Measurements from ENCODE around the gene HARBI1.

- TF ChIP-seq MXI1 (IDR thresholded peaks at IDR 0.05; ENCODE audit: low read depth, low read length) (no peak), RFX5 (IDR thresholded peaks at IDR 0.05; ENCODE audit: low read depth, low read length) (no peak), CHD1 (IDR thresholded peaks at IDR 0.05; ENCODE audit: low read depth, low read length) (no peak), CTCF (IDR thresholded peaks at IDR 0.05 in 2 of 3, conservative IDR thresholded peaks at IDR 0.05 in 1 of 3; ENCODE audit: control insufficient read depth in 2 of 3, extremely low read depth in 1 of 3, insufficient read depth in 1 of 3, low read depth in 3 of 3, low read length in 3 of 3) (no peak), FOS (IDR thresholded peaks at IDR 0.05; ENCODE audit: borderline replicate concordance, extremely low read depth, insufficient read length) (no peak), NRF1 (conservative IDR thresholded peaks at IDR 0.05; ENCODE audit: low read depth, low read length) (no peak), GABPA (IDR thresholded peaks at IDR 0.05; ENCODE audit: low read depth) (no peak), CBFB (IDR thresholded peaks at IDR 0.05; ENCODE audit: low read depth) (no peak), BHLHE40 (IDR thresholded peaks at IDR 0.05; ENCODE audit: borderline replicate concordance in 1 of 2, low read depth in 2 of 2, low read length in 1 of 2) (no peak), FOXM1 (IDR thresholded peaks at IDR 0.05; ENCODE audit: low read depth, low read length) (no peak)
Observed at GRCh38 chr11:46631676-46632075, 14.6 kb upstream of the HARBI1 start.
